HT1080 (cell line): ENCODE measurements around the gene TBX5. TPM values are rescaled to one million over a fixed set of nuclear protein-coding genes. Genes with fewer than 3 reads are reported as not detected.

Source experiments
- DNase-seq: peaks from one replicate; pipeline ENCODE4 v3.0.0-alpha.2; 2015; ENCODE audit warnings: low read depth
- total RNA-seq: library from RNA; depleted of rRNA; stranded (reverse); fragments of >200 nt; shearing (Covaris generic); gene quantifications from 2 replicates; pipeline ENCODE4 v1.2.3, GENCODE V29; 2014

Gene TBX5
- total RNA-seq, 1 experiment from 2014 or later: 0.43 TPM

DNA sequence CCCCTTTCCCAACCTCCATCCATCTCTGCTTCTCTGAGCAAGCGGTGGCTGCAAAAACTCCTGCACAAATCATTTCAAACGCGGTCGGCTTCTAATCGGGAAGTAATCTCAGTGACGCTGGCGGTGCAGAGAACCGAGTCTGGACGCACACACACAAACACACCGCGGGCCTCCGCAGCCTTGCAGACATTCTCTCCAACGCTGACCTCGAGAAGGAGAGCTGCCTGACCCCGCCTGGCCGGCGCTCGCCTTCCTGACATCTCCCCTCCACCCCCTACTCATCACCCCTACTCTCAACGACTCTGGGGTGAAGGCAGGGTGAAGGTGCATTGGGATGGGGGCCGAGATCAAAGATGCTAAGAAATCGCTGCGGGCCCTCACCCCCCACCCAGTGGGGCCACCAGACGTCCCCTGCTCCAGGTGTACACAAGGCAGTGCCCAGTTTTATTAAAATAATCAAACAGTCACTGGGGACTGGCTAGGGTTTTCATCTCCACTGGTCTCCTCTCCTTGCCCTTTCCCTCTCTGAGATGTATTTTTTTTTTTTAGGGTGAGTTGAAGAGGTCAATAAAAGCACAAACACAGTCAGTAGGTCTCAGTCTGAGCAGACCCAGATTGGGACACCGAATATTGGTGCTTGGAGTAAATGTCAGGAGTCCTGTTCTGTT, 506 bp upstream of the TBX5 start:
- DNase-seq: no peak

GRCh38 chr12:114404926-114405518, 922 bp downstream of the TBX5 start:
- DNase-seq: no peak

DNA sequence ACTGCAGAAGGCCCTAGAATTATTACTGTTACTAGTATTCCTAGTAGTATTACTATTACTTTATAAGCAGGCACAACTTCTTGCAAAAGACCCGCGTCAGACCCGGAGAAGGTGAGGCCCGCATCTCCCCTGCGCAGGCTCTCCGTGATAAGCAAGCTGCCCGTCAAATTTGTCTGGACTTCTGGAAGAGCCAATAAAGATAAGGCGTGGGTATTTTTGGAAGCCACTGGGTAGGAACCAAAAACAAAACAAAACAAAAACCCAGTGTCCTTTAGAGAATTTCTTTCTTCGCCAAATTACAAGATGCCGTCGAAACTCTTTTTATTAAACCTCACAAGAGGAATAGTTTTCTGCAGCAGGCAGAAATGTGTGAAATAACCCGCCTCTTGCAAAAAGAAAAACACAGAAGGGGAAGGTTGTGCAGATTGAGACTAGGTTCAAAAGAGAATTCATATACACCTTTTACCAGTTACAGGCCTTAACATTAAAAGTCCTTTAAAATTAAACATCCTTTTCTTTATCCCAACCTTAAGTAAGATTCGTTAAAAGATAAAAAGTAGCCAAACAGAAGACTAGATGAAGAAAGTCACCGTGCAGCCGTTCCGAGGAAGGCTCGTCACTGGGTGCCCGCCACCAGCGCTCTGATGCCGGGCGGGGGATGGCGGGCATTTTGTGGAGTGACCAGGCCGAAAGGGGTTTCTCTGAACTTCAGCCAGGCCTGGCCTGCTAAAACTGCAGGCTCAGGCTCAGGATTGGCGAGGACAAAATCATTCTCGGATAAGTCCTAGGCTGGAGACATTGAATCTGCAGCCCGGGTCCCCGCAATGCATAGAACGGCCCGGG, 1.6 kb downstream of the TBX5 start:
- no peak for DNase-seq

DNA sequence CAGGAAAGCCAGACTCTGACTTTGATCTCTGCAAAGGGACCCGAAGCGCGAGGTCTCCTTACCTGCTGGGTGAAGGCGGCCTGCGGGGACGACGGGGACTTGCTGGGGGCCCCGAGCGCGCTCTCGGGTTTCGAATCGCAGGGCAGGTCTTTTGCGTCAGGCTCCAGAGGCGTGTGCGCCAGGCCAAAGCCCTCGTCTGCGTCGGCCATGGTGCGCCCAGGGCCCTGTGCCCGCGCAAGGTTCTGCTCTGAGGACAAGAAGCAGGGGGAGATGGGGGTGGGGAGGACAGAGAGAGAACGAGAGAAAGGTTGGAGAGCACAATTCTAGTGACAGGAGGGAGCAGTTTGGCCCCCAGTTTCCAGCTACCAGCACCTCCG, 2.3 kb downstream of the TBX5 start:
- no peak for DNase-seq

- DNase-seq: no peak
These were observed 2.8 kb downstream of the TBX5 start for GRCh38 chr12:114403011-114403689.

- no peak for DNase-seq
These were observed 3.7 kb downstream of the TBX5 start for GRCh38 chr12:114402084-114402717.

GRCh38 chr12:114401328-114402083, 4.4 kb downstream of the TBX5 start:
- DNase-seq: no peak

- no peak for DNase-seq
These were observed 5.0 kb downstream of the TBX5 start for GRCh38 chr12:114400925-114401324.

GRCh38 chr12:114400361-114400811, 5.6 kb downstream of the TBX5 start:
- no peak for DNase-seq

- DNase-seq: peak; percentile 42
These were observed 6.2 kb downstream of the TBX5 start for GRCh38 chr12:114399664-114400211.

DNA sequence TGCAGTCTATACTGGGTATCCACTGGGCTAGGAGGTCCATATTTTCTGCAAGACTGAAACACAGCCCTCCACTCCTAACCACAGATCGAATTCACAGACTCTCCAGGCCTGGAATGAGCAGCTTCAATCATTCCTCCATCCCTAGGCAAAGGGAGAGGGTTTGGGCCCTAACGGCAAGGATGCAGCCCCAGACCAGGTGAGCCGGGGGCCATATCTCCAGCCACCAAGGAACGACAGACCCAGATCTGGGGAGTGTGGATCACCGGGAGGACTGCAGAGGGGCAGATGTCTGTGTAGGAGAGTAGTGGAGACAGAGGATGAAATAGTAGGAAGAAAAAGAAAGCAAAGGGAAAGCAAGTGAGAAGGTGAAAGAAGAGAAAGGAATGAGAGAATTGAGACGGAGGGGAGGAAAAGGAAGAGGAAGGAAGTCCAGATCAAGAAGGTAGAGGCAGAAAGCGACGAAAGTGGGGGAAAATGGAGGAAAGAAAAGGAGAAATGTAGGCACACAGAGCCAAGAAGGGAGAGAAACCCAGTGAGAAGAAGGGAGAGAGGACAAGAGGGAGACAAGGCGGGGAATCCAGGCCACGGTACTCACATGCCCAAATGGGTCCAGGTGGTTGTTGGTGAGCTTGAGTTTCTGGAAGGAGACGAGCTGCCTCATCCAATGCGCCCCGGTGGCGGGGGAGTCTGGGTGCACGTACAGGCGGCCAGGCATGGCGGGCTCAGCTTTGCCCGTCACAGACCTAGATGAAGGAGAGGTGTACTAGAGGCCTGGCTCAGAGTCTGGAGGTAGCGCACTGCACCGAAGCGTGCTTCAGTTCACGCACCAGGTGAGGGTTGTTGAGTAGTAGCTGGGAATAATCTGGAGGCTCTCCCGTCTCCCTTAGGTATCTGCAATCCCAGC, 7.7 kb downstream of the TBX5 start:
- no peak for DNase-seq

DNA sequence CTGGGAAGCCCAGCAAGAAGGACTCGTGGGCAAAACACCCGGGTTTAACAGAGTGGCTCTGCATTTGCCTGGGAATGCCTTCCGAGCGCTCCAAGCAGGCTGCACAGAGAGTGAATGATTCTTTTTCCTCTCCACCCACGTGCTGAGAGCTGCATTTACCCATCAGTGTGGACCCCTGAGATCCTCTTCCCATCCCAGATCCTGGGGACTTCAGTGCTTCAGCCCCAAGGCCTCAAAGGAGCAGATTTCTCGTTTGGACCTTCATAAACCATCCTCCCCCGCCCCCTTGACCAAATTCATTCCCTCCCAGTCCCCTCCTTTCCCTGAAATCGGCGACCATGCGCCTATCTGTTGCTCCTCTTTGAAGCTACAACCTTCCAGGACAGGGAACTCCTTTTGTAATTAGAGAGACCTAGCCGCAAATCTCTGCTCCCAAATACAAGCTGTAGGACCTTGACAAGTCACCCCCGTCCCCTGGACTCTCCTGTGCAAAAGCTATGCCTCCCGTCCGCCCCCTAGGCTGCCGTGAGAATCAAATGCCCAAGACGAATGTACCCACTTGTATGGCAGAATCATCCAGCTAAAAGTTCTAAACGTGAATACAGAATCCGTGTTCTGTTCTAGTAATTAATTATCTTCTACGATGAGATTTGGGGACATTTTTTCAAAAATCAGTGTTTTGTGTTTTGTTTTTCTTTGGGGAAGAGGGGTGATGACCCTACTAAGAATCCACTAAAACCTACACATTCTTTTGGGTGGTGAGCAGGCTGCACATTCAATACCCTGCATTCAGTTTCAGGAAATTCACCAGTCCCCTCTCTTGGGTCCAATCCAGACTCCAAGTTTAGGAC, 8.8 kb downstream of the TBX5 start:
- no peak for DNase-seq

GRCh38 chr12:114396153-114396868, 9.6 kb downstream of the TBX5 start:
- no peak for DNase-seq

- DNase-seq: no peak
These were observed 10.2 kb downstream of the TBX5 start for GRCh38 chr12:114395755-114396152.

DNA sequence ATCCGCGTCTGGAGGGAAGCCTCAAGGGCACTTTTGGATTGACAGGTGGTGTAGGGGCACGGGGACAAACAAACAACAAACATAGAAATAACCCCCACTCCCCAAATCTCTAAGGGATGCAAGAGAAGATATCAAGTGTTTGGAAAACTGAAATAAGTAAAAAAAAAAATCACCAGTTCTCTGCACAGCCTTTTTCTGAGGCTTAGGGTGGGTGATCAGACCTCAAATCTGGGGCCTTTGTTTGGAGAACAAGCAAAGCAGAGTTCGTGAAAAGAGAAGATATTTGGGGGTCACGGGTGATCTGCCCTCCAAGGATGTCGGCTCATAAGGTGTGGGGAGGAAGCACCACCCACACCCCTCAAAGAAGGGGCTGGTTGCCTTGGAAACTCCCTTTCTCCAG, 10.7 kb downstream of the TBX5 start:
- no peak for DNase-seq

DNA sequence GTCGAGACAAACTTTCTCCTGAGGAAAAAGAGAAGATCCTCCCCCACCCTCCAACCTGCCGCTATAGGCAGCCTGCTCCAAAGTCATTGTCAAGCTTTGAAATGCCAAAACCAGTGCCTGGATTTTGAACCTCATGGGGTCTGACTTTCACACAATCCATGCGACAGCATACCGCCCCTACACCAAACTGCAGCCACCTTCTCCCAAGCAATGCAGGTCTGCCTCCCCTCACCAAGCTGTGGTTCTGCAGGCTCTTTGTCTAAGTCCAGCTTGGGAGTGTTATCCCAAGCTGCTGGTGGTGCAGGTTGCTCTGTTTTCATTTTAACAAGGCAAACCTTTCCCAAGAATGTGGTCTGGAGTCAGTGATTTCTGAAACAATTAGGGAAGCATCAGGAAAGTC, 12.4 kb downstream of the TBX5 start:
- no peak for DNase-seq

GRCh38 chr12:114392909-114393308, 13.0 kb downstream of the TBX5 start:
- DNase-seq: no peak

DNA sequence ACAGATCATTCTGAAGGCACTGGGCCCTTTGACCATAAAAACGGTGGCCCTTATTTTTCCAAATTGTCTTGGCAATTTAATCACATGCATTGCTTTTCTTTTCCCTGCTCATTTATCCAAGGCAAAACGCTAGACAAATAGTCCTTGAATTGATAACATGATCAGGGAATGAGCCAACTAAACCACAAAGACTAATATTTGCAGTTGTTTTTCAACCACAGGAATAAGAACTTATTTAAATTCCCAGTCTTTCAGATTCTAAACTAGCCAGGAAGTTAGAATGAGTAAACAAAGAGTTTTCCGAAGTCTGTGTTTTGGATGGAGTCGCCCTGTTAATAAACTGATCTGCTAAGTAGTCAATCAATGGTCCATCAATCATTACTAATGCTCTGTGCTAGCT, 14.9 kb downstream of the TBX5 start:
- DNase-seq: no peak
